ENCODE measurements around the gene MARK2.

Gene MARK2

GRCh38 chr11:63907808-63908530 is 69.1 kb downstream of the MARK2 start:
- DNase-seq (ENCODE audit: low read depth in 2 of 2, low spot score in 1 of 2), result no peak

GRCh38 chr11:63908631-63909401 is 69.9 kb downstream of the MARK2 start:
- no peak for DNase-seq (ENCODE audit: low read depth in 2 of 2, low spot score in 1 of 2)

GRCh38 chr11:63909591-63910506 is 70.9 kb downstream of the MARK2 start:
- no peak for DNase-seq (ENCODE audit: low read depth in 2 of 2, low spot score in 1 of 2)

GRCh38 chr11:63910675-63911074 is 71.8 kb downstream of the MARK2 start:
- DNase-seq (ENCODE audit: low read depth in 2 of 2, low spot score in 1 of 2), result no peak

- no peak for DNase-seq (ENCODE audit: low read depth in 2 of 2, low spot score in 1 of 2)
Measured at GRCh38 chr11:63911440-63911839, 72.5 kb downstream of the MARK2 start.

- no peak for DNase-seq (ENCODE audit: low read depth in 2 of 2, low spot score in 1 of 2)
Measured at GRCh38 chr11:63911876-63912275, 73.0 kb downstream of the MARK2 start.

- DNase-seq (ENCODE audit: low read depth in 2 of 2, low spot score in 1 of 2), result no peak
Measured at GRCh38 chr11:63912678-63913077, 73.8 kb downstream of the MARK2 start.

- no peak for DNase-seq (ENCODE audit: low read depth in 2 of 2, low spot score in 1 of 2)
Measured at GRCh38 chr11:63913866-63914830, 75.2 kb downstream of the MARK2 start.

- no peak for DNase-seq (ENCODE audit: low read depth in 2 of 2, low spot score in 1 of 2)
Measured at GRCh38 chr11:63914896-63915691, 76.2 kb downstream of the MARK2 start.

- DNase-seq (ENCODE audit: low read depth in 2 of 2, low spot score in 1 of 2), result no peak
Measured at GRCh38 chr11:63915961-63916836, 77.3 kb downstream of the MARK2 start.

- peak in 1 of 2 donors; percentile 26 for DNase-seq (ENCODE audit: low read depth in 2 of 2, low spot score in 1 of 2)
Measured at GRCh38 chr11:63916837-63917691, 78.2 kb downstream of the MARK2 start, which contains the start of gene RCOR2. TSS of gene RCOR2 (minus strand) at chr11:63917164. CDS start at chr11:63916456, 708 bp downstream.

GRCh38 chr11:63917692-63918506 is 79.0 kb downstream of the MARK2 start:
- DNase-seq (ENCODE audit: low read depth in 2 of 2, low spot score in 1 of 2), result no peak

- no peak for DNase-seq (ENCODE audit: low read depth in 2 of 2, low spot score in 1 of 2)
Measured at GRCh38 chr11:63918507-63919191, 79.7 kb downstream of the MARK2 start.

- DNase-seq (ENCODE audit: low read depth in 2 of 2, low spot score in 1 of 2), result no peak
Measured at GRCh38 chr11:63919267-63920125, 80.6 kb downstream of the MARK2 start.
